Measurements from ENCODE around the gene RBBP8NL. TPM values are rescaled to one million over a fixed set of nuclear protein-coding genes. Genes with fewer than 3 reads are reported as not detected.

The RBBP8NL gene
- total RNA-seq, 6 experiments from 2014 or later: not detected

GRCh38 chr20:62419759-62420158 is 7.6 kb downstream of the RBBP8NL start:
- H3K4me1 ChIP-seq: no peaks in the 10 kb centered on the region
- no peak for TF ChIP-seq CTCF (IDR thresholded peaks at IDR 0.05)
- no peak for TF ChIP-seq POLR2A (IDR thresholded peaks at IDR 0.05)
- H3K27ac ChIP-seq: no peak overlapping the region
- no peak overlapping the region for H3K4me3 ChIP-seq
- intact Hi-C loops (cut with DNase I): loop anchor here in 1 of 2 donors (10.0 kb wide), 1 partner anchor 365 kb away; no protein-coding TSS in a partner anchor
- no CpG with 5 or more reads among the region's 9 CpGs for WGBS (ENCODE audit: insufficient coverage, low coverage, low lambda C conversion rate, missing lambda C conversion rate)
- H3K36me3 ChIP-seq: no peaks in the 10 kb centered on the region
- DNase-seq: no peak
- H3K27me3 ChIP-seq: no peaks in the 10 kb centered on the region
- no peak for ATAC-seq
- H3K9me3 ChIP-seq: no peaks in the 10 kb centered on the region

GRCh38 chr20:62418709-62419487 is 8.4 kb downstream of the RBBP8NL start:
- ATAC-seq: no peak
- intact Hi-C loops (cut with DNase I): loop anchor here in 1 of 2 donors (10.0 kb wide), 1 partner anchor 366 kb away; no protein-coding TSS in a partner anchor
- Histone ChIP-seq H3K27ac (no peak overlapping the region), H3K9me3 (no peaks in the 10 kb centered on the region), H3K4me3 (no peak overlapping the region), H3K36me3 (no peaks in the 10 kb centered on the region), H3K4me1 (no peaks in the 10 kb centered on the region), H3K27me3 (no peaks in the 10 kb centered on the region)
- TF ChIP-seq POLR2A (IDR thresholded peaks at IDR 0.05) (no peak), CTCF (IDR thresholded peaks at IDR 0.05) (no peak)
- DNase-seq: no peak
- no CpG with 5 or more reads among the region's 19 CpGs for WGBS (ENCODE audit: insufficient coverage, low coverage, low lambda C conversion rate, missing lambda C conversion rate)

GRCh38 chr20:62417981-62418708 is 9.2 kb downstream of the RBBP8NL start:
- intact Hi-C loops (cut with DNase I): loop anchor here in 1 of 2 donors (10.0 kb wide), 1 partner anchor 367 kb away; no protein-coding TSS in a partner anchor
- Histone ChIP-seq H3K27ac (no peak overlapping the region), H3K4me3 (no peak overlapping the region), H3K4me1 (no peaks in the 10 kb centered on the region), H3K27me3 (no peaks in the 10 kb centered on the region), H3K36me3 (no peaks in the 10 kb centered on the region), H3K9me3 (no peaks in the 10 kb centered on the region)
- no peak for DNase-seq
- no peak for ATAC-seq
- TF ChIP-seq CTCF (IDR thresholded peaks at IDR 0.05) (no peak), POLR2A (IDR thresholded peaks at IDR 0.05) (no peak)
- 67% methylated on average over 8 of the region's 25 CpGs for WGBS (ENCODE audit: insufficient coverage, low coverage, low lambda C conversion rate, missing lambda C conversion rate)

GRCh38 chr20:62416651-62417637 is 10.4 kb downstream of the RBBP8NL start:
- no peak overlapping the region for H3K4me3 ChIP-seq
- no peak for DNase-seq
- TF ChIP-seq CTCF (IDR thresholded peaks at IDR 0.05) (no peak), POLR2A (IDR thresholded peaks at IDR 0.05) (no peak)
- H3K9me3 ChIP-seq: no peaks in the 10 kb centered on the region
- 76% methylated on average over 14 of the region's 43 CpGs for WGBS (ENCODE audit: insufficient coverage, low coverage, low lambda C conversion rate, missing lambda C conversion rate)
- H3K27ac ChIP-seq: no peak overlapping the region
- H3K36me3 ChIP-seq: no peaks in the 10 kb centered on the region
- intact Hi-C loops (cut with DNase I): loop anchor here in 1 of 2 donors (10.0 kb wide), 1 partner anchor 368 kb away; no protein-coding TSS in a partner anchor
- H3K4me1 ChIP-seq: no peaks in the 10 kb centered on the region
- no peak for ATAC-seq
- H3K27me3 ChIP-seq: no peaks in the 10 kb centered on the region
